ENCODE data around the gene IL32. TPM values are rescaled to one million over a fixed set of nuclear protein-coding genes. Genes with fewer than 3 reads are reported as not detected.

The IL32 gene
- total and polyA plus RNA-seq, 4 donors = 18.2 to 137 (median 50.9) TPM

- Histone ChIP-seq H3K9me3 (ENCODE audit: control insufficient read depth, low read length) (no peaks in the 10 kb centered on the region), H3K27me3 (ENCODE audit: control insufficient read depth in 1 of 2, insufficient read depth in 2 of 2, low read length in 1 of 2) (peaks cover 0 to 2% of the 10 kb centered on the region in 2 donors), H3K27ac (ENCODE audit: low read depth in 1 of 2, low read length in 2 of 2) (peak overlapping the region; percentile 88 to 98), H3K36me3 (ENCODE audit: control insufficient read depth in 1 of 2, insufficient read depth in 2 of 2, low read length in 1 of 2) (no peaks in the 10 kb centered on the region), H3K4me1 (ENCODE audit: control insufficient read depth in 1 of 2, insufficient read depth in 2 of 2, low read length in 2 of 2) (no peaks in the 10 kb centered on the region), H3K4me3 (ENCODE audit: low read length in 2 of 2) (peak overlapping the region; percentile 71 to 82)
- ATAC-seq (ENCODE audit: low FRiP score) (peak; percentile 64), DNase-seq (peak; percentile 92 to 96)
- WGBS, 2 donors = 0 to 1% methylated on average over 23 to 25 of the region's 25 CpGs
- intact Hi-C loops (cut with DNase I) = loop anchor here in 1 of 2 donors (2.0 kb wide), 1 partner anchor 261 kb away; the partner anchor contains the start of gene ZNF263
Observed at GRCh38 chr16:3021449-3022207, 43.8 kb upstream of the IL32 start.

- peaks cover 0 to 2% of the 10 kb centered on the region in 2 donors for H3K27me3 ChIP-seq (ENCODE audit: control insufficient read depth in 1 of 2, insufficient read depth in 2 of 2, low read length in 1 of 2)
- peak overlapping the region; percentile 96 to 98 for H3K27ac ChIP-seq (ENCODE audit: low read depth in 1 of 2, low read length in 2 of 2)
- intact Hi-C loops (cut with DNase I) = no loop called here
- no peaks in the 10 kb centered on the region for H3K4me1 ChIP-seq (ENCODE audit: control insufficient read depth in 1 of 2, insufficient read depth in 2 of 2, low read length in 2 of 2)
- H3K9me3 ChIP-seq (ENCODE audit: control insufficient read depth, low read length) = no peaks in the 10 kb centered on the region
- ATAC-seq (ENCODE audit: low FRiP score) = peak; percentile 79
- 2% methylated on average over 8 of the region's 8 CpGs for WGBS, 2 donors
- peak; percentile 95 to 97 for DNase-seq
- H3K4me3 ChIP-seq (ENCODE audit: low read length in 2 of 2) = peak overlapping the region; percentile 71 to 82
- no peaks in the 10 kb centered on the region for H3K36me3 ChIP-seq (ENCODE audit: control insufficient read depth in 1 of 2, insufficient read depth in 2 of 2, low read length in 1 of 2)
Observed at GRCh38 chr16:3022208-3022683, 43.2 kb upstream of the IL32 start.

- WGBS, 2 donors = 2 to 4% methylated on average over 8 of the region's 8 CpGs
- Histone ChIP-seq H3K36me3 (ENCODE audit: control insufficient read depth in 1 of 2, insufficient read depth in 2 of 2, low read length in 1 of 2) (peaks cover 0 to 1% of the 10 kb centered on the region in 2 donors), H3K9me3 (ENCODE audit: control insufficient read depth, low read length) (no peaks in the 10 kb centered on the region), H3K27me3 (ENCODE audit: control insufficient read depth in 1 of 2, insufficient read depth in 2 of 2, low read length in 1 of 2) (peaks cover 0 to 2% of the 10 kb centered on the region in 2 donors), H3K4me3 (ENCODE audit: low read length in 2 of 2) (peak overlapping the region; percentile 54 to 86), H3K4me1 (ENCODE audit: control insufficient read depth in 1 of 2, insufficient read depth in 2 of 2, low read length in 2 of 2) (no peaks in the 10 kb centered on the region), H3K27ac (ENCODE audit: low read depth in 1 of 2, low read length in 2 of 2) (peak overlapping the region; percentile 96 to 98)
- peak; percentile 84 to 91 for DNase-seq
- intact Hi-C loops (cut with DNase I) = no loop called here
- ATAC-seq (ENCODE audit: low FRiP score) = peak; percentile 8
Observed at GRCh38 chr16:3022684-3023414, 42.6 kb upstream of the IL32 start.

- no peaks in the 10 kb centered on the region for H3K4me1 ChIP-seq (ENCODE audit: control insufficient read depth in 1 of 2, insufficient read depth in 2 of 2, low read length in 2 of 2)
- ATAC-seq (ENCODE audit: low FRiP score) = peak; percentile 0
- DNase-seq = peak in 1 of 2 donors; percentile 82
Observed at GRCh38 chr16:3023415-3023668, 42.1 kb upstream of the IL32 start.

GRCh38 chr16:3023669-3024478, 41.6 kb upstream of the IL32 start, which contains the start of the genes HCFC1R1 and THOC6:
Gene HCFC1R1, minus strand, starts transcription at chr16:3023942. Its CDS starts 1 bp downstream, at chr16:3023941.
Gene THOC6, plus strand, starts transcription at chr16:3024035. Its CDS starts 292 bp downstream, at chr16:3024327.
- Histone ChIP-seq H3K27ac (ENCODE audit: low read depth in 1 of 2, low read length in 2 of 2) (peak within 1 kb of the TSS; percentile 96 to 98), H3K27me3 (ENCODE audit: control insufficient read depth in 1 of 2, insufficient read depth in 2 of 2, low read length in 1 of 2) (peaks cover 0 to 2% of the 10 kb centered on the region in 2 donors), H3K36me3 (ENCODE audit: control insufficient read depth in 1 of 2, insufficient read depth in 2 of 2, low read length in 1 of 2) (peaks cover 0 to 1% of the 10 kb centered on the region in 2 donors), H3K9me3 (ENCODE audit: control insufficient read depth, low read length) (no peaks in the 10 kb centered on the region), H3K4me1 (ENCODE audit: control insufficient read depth in 1 of 2, insufficient read depth in 2 of 2, low read length in 2 of 2) (no peaks in the 10 kb centered on the region), H3K4me3 (ENCODE audit: low read length in 2 of 2) (peak within 1 kb of the TSS; percentile 54 to 86)
- DNase-seq (peak; percentile 99), ATAC-seq (ENCODE audit: low FRiP score) (peak; percentile 86)
- 0 to 1% methylated on average over 69 of the region's 69 CpGs for WGBS, 2 donors
- intact Hi-C loops (cut with DNase I) = no loop called here

More at GRCh38 chr16:3023415-3023668, 42.1 kb upstream of the IL32 start:
- H3K4me3 ChIP-seq (ENCODE audit: low read length in 2 of 2) = peak overlapping the region; percentile 54 to 86
- H3K9me3 ChIP-seq (ENCODE audit: control insufficient read depth, low read length) = no peaks in the 10 kb centered on the region
- H3K27me3 ChIP-seq (ENCODE audit: control insufficient read depth in 1 of 2, insufficient read depth in 2 of 2, low read length in 1 of 2) = peaks cover 0 to 2% of the 10 kb centered on the region in 2 donors
- H3K27ac ChIP-seq (ENCODE audit: low read depth in 1 of 2, low read length in 2 of 2) = peak overlapping the region; percentile 96 to 98
- 0 to 3% methylated on average over 3 to 6 of the region's 6 CpGs for WGBS, 2 donors
- intact Hi-C loops (cut with DNase I) = no loop called here
- peaks cover 0 to 1% of the 10 kb centered on the region in 2 donors for H3K36me3 ChIP-seq (ENCODE audit: control insufficient read depth in 1 of 2, insufficient read depth in 2 of 2, low read length in 1 of 2)

GRCh38 chr16:3025032-3026002, 40.1 kb upstream of the IL32 start:
- intact Hi-C loops (cut with DNase I) = no loop called here
- no peaks in the 10 kb centered on the region for H3K27me3 ChIP-seq (ENCODE audit: control insufficient read depth in 1 of 2, insufficient read depth in 2 of 2, low read length in 1 of 2)
- no peaks in the 10 kb centered on the region for H3K9me3 ChIP-seq (ENCODE audit: control insufficient read depth, low read length)
- no peak overlapping the region for H3K4me3 ChIP-seq (ENCODE audit: low read length in 2 of 2)
- WGBS, 2 donors = 92 to 95% methylated on average over 18 of the region's 18 CpGs
- peaks cover 0 to 1% of the 10 kb centered on the region in 2 donors for H3K36me3 ChIP-seq (ENCODE audit: control insufficient read depth in 1 of 2, insufficient read depth in 2 of 2, low read length in 1 of 2)
- no peaks in the 10 kb centered on the region for H3K4me1 ChIP-seq (ENCODE audit: control insufficient read depth in 1 of 2, insufficient read depth in 2 of 2, low read length in 2 of 2)
- DNase-seq = peak in 1 of 2 donors; percentile 49
- no peak overlapping the region for H3K27ac ChIP-seq (ENCODE audit: low read depth in 1 of 2, low read length in 2 of 2)
- no peak for ATAC-seq (ENCODE audit: low FRiP score)

- H3K27ac ChIP-seq (ENCODE audit: low read depth in 1 of 2, low read length in 2 of 2) = no peak overlapping the region
- no peak overlapping the region for H3K4me3 ChIP-seq (ENCODE audit: low read length in 2 of 2)
- H3K36me3 ChIP-seq (ENCODE audit: control insufficient read depth in 1 of 2, insufficient read depth in 2 of 2, low read length in 1 of 2) = peaks cover 0 to 1% of the 10 kb centered on the region in 2 donors
- H3K9me3 ChIP-seq (ENCODE audit: control insufficient read depth, low read length) = no peaks in the 10 kb centered on the region
- ATAC-seq (ENCODE audit: low FRiP score) = no peak
- no peaks in the 10 kb centered on the region for H3K27me3 ChIP-seq (ENCODE audit: control insufficient read depth in 1 of 2, insufficient read depth in 2 of 2, low read length in 1 of 2)
- intact Hi-C loops (cut with DNase I) = no loop called here
- no peak for DNase-seq
- 90 to 93% methylated on average over 8 of the region's 8 CpGs for WGBS, 2 donors
- H3K4me1 ChIP-seq (ENCODE audit: control insufficient read depth in 1 of 2, insufficient read depth in 2 of 2, low read length in 2 of 2) = no peaks in the 10 kb centered on the region
Observed at GRCh38 chr16:3026003-3026378, 39.4 kb upstream of the IL32 start.
